Measurements from ENCODE around the gene INTS14.
"Not testable (repeated sequence)": the region's sequence is repeated elsewhere in the genome, so short reads cannot be mapped to it uniquely, and the experiment has no call there.

INTS14 gene

DNA sequence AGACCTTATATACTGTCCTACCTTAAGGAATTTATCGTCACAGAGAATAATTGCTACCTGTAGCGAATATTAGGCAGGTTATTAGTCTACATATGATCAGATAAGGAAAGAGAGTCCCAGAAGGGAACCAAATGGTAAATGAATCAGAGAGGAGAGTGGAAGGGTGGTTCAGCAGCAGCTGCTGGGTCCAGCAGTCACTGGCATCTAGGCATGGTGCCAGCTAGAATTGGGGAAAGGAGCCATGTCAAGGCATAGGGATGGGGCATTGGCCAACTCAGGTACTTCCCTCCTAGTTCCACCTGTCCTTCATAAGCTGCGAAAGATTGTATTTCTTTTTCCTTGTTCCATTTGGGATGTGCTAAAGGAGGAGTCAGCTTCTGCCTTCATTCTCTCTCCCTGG, 57.2 kb downstream of the INTS14 start:
- no peak overlapping the region for H3K9ac ChIP-seq (ENCODE audit: low read length in 2 of 2)
- H3K27ac ChIP-seq (ENCODE audit: low read length), result no peak overlapping the region
- H3K27me3 ChIP-seq (ENCODE audit: control insufficient read depth in 1 of 2, insufficient read depth in 2 of 2, low read length in 2 of 2), result no peaks in the 10 kb centered on the region
- no peaks in the 10 kb centered on the region for H3K4me1 ChIP-seq (ENCODE audit: control insufficient read depth, insufficient read depth, low read length)
- H3K9me3 ChIP-seq (ENCODE audit: control insufficient read depth in 2 of 2, low read length in 2 of 2), result no peaks in the 10 kb centered on the region
- H3K36me3 ChIP-seq (ENCODE audit: control insufficient read depth in 2 of 2, insufficient read depth in 2 of 2, low read length in 2 of 2), result peaks cover 9 to 27% of the 10 kb centered on the region in 2 donors
- no peak overlapping the region for H3K4me3 ChIP-seq (ENCODE audit: low read length in 2 of 2)

DNA sequence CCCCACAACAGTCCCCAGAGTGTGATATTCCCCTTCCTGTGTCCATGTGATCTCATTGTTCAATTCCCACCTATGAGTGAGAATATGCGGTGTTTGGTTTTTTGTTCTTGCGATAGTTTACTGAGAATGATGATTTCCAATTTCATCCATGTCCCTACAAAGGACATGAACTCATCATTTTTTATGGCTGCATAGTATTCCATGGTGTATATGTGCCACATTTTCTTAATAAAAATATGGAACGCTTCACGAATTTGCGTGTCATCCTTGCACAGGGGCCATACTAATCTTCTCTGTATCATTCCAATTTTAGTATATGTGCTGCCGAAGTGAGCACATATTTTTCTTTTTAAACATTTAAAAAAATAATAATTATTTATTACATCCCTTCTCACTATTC, 58.1 kb downstream of the INTS14 start:
- not testable (repeated sequence) for H3K27ac ChIP-seq (ENCODE audit: low read length); H3K4me3 ChIP-seq (ENCODE audit: low read length in 2 of 2); H3K4me1 ChIP-seq (ENCODE audit: control insufficient read depth, insufficient read depth, low read length); H3K9me3 ChIP-seq (ENCODE audit: control insufficient read depth in 2 of 2, low read length in 2 of 2); H3K27me3 ChIP-seq (ENCODE audit: control insufficient read depth in 1 of 2, insufficient read depth in 2 of 2, low read length in 2 of 2); H3K9ac ChIP-seq (ENCODE audit: low read length in 2 of 2)
- peaks cover 8 to 22% of the 10 kb centered on the region in 2 donors for H3K36me3 ChIP-seq (ENCODE audit: control insufficient read depth in 2 of 2, insufficient read depth in 2 of 2, low read length in 2 of 2)

DNA sequence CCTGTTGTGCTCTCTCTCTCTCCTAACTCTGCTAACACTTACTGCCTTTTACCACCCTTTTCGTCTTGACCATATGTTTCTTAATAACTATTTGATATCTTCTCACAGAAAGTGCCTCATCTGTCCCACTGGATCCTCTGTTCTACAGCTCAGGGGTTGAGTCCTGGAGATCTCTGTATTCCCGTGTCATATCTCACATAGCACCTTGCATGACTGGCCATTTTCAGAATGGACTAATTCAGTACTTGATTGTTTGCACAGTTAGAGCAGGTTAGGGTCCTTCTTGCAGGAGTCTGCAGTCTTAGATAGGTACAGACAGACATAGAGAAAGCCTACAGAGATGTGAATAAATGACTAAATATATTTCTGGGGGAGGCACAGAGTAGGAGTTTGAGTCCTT, 59.7 kb downstream of the INTS14 start:
- H3K4me1 ChIP-seq (ENCODE audit: control insufficient read depth, insufficient read depth, low read length), result no peaks in the 10 kb centered on the region
- H3K9ac ChIP-seq (ENCODE audit: low read length in 2 of 2), result no peak overlapping the region
- no peaks in the 10 kb centered on the region for H3K27me3 ChIP-seq (ENCODE audit: control insufficient read depth in 1 of 2, insufficient read depth in 2 of 2, low read length in 2 of 2)
- no peaks in the 10 kb centered on the region for H3K9me3 ChIP-seq (ENCODE audit: control insufficient read depth in 2 of 2, low read length in 2 of 2)
- H3K27ac ChIP-seq (ENCODE audit: low read length), result no peak overlapping the region
- H3K36me3 ChIP-seq (ENCODE audit: control insufficient read depth in 2 of 2, insufficient read depth in 2 of 2, low read length in 2 of 2), result peaks cover 5 to 16% of the 10 kb centered on the region in 2 donors
- no peak overlapping the region for H3K4me3 ChIP-seq (ENCODE audit: low read length in 2 of 2)

DNA sequence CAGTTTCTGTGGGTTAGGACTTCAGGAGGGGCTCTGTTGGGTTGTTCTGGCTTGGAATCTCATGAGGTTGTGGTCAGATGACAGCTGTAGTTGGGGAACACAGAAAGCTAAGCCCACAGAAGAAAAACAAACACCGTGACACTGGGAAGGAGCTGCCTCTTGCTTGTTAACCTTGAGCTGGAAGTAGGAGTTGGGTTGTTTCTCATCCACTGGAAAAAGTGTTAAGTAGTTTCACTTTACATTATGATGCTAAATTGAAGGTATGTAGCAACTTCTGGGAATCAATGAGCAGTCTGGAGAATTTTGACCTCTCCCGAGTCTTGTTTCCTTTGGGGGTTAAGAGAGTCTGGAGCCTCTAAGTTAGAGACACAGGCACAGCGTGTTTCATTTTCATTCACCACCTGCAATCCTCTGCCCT, 60.2 kb downstream of the INTS14 start:
- no peak overlapping the region for H3K4me3 ChIP-seq (ENCODE audit: low read length in 2 of 2)
- H3K27ac ChIP-seq (ENCODE audit: low read length), result no peak overlapping the region
- H3K4me1 ChIP-seq (ENCODE audit: control insufficient read depth, insufficient read depth, low read length), result no peaks in the 10 kb centered on the region
- no peak overlapping the region for H3K9ac ChIP-seq (ENCODE audit: low read length in 2 of 2)
- no peaks in the 10 kb centered on the region for H3K27me3 ChIP-seq (ENCODE audit: control insufficient read depth in 1 of 2, insufficient read depth in 2 of 2, low read length in 2 of 2)
- no peaks in the 10 kb centered on the region for H3K9me3 ChIP-seq (ENCODE audit: control insufficient read depth in 2 of 2, low read length in 2 of 2)
- peaks cover 2 to 13% of the 10 kb centered on the region in 2 donors for H3K36me3 ChIP-seq (ENCODE audit: control insufficient read depth in 2 of 2, insufficient read depth in 2 of 2, low read length in 2 of 2)

DNA sequence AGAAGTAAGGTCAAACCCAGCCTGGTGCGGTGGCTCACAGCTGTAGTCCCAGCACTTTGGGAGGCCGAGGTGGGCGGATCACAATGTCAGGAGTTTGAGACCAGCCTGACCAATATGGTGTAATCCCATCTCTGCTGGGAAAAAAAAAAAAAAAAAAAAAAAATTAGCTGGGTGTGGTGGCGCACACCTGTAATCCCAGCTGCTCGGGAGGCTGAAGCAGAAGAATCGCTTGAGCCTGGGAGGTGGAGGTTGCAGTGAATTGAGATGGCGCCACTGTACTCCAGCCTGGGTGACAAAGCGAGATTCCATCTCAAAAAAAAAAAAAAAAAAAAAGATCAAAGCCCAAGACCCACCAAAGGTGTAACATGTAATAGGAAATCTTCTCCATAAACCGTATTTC, 61.6 kb downstream of the INTS14 start:
- H3K27ac ChIP-seq (ENCODE audit: low read length); H3K4me3 ChIP-seq (ENCODE audit: low read length in 2 of 2); H3K36me3 ChIP-seq (ENCODE audit: control insufficient read depth in 2 of 2, insufficient read depth in 2 of 2, low read length in 2 of 2); H3K27me3 ChIP-seq (ENCODE audit: control insufficient read depth in 1 of 2, insufficient read depth in 2 of 2, low read length in 2 of 2); H3K4me1 ChIP-seq (ENCODE audit: control insufficient read depth, insufficient read depth, low read length); H3K9ac ChIP-seq (ENCODE audit: low read length in 2 of 2); H3K9me3 ChIP-seq (ENCODE audit: control insufficient read depth in 2 of 2, low read length in 2 of 2): not testable (repeated sequence)

DNA sequence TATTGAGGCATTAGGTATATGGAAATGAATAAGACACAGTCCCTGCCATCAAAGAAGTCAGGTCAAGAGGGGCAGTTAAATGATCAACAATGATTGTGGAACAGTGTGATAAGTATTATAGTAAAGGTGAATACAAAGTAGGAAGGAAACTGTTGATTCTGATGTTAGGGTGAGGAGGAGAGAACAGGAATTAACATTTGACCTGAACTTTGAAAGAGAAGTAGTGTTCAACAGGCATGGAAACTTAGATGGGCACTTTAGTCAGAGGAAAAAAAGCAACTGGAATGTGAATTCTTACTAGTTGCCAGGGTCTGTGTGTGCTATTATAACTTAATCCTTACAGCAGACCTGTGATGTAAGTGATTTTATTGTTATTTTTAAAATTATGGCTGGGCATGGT, 63.1 kb downstream of the INTS14 start:
- H3K36me3 ChIP-seq (ENCODE audit: control insufficient read depth in 2 of 2, insufficient read depth in 2 of 2, low read length in 2 of 2), result no peaks in the 10 kb centered on the region
- no peaks in the 10 kb centered on the region for H3K4me1 ChIP-seq (ENCODE audit: control insufficient read depth, insufficient read depth, low read length)
- no peak overlapping the region for H3K27ac ChIP-seq (ENCODE audit: low read length)
- no peak overlapping the region for H3K9ac ChIP-seq (ENCODE audit: low read length in 2 of 2)
- no peak overlapping the region for H3K4me3 ChIP-seq (ENCODE audit: low read length in 2 of 2)
- H3K27me3 ChIP-seq (ENCODE audit: control insufficient read depth in 1 of 2, insufficient read depth in 2 of 2, low read length in 2 of 2), result no peaks in the 10 kb centered on the region
- H3K9me3 ChIP-seq (ENCODE audit: control insufficient read depth in 2 of 2, low read length in 2 of 2), result no peaks in the 10 kb centered on the region

DNA sequence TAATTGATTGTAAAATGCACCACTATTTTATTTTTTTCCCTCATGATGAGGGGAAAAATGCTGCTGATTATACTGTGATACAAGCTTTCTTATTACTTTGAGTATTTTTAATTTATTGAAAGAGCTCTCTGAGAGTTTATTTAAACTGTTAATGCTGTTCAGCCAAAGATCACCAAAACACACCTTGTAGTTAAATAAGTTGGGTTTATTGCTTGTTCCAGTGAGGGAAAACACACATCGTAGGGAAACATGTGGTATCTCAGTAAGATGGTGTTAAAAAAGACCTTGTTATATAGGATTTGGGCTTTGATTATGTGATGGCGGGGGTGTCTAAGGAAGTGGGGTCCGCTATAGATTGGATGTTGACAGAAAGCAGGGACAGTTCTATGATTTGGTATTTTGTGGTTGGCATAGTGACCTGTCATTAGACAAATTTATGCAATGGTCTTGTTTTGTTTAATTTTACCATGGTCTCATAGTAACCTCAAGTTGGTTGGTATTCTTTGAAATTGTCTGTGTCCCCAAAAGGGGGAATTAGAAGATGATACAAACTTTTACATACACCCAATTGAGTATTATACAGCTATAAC, 69.6 kb downstream of the INTS14 start:
- H3K27ac ChIP-seq (ENCODE audit: low read length), result no peak overlapping the region
- no peaks in the 10 kb centered on the region for H3K27me3 ChIP-seq (ENCODE audit: control insufficient read depth in 1 of 2, insufficient read depth in 2 of 2, low read length in 2 of 2)
- peaks cover 2% of the 10 kb centered on the region for H3K4me1 ChIP-seq (ENCODE audit: control insufficient read depth, insufficient read depth, low read length)
- no peaks in the 10 kb centered on the region for H3K36me3 ChIP-seq (ENCODE audit: control insufficient read depth in 2 of 2, insufficient read depth in 2 of 2, low read length in 2 of 2)
- H3K9ac ChIP-seq (ENCODE audit: low read length in 2 of 2), result no peak overlapping the region
- H3K9me3 ChIP-seq (ENCODE audit: control insufficient read depth in 2 of 2, low read length in 2 of 2), result no peaks in the 10 kb centered on the region
- no peak overlapping the region for H3K4me3 ChIP-seq (ENCODE audit: low read length in 2 of 2)

DNA sequence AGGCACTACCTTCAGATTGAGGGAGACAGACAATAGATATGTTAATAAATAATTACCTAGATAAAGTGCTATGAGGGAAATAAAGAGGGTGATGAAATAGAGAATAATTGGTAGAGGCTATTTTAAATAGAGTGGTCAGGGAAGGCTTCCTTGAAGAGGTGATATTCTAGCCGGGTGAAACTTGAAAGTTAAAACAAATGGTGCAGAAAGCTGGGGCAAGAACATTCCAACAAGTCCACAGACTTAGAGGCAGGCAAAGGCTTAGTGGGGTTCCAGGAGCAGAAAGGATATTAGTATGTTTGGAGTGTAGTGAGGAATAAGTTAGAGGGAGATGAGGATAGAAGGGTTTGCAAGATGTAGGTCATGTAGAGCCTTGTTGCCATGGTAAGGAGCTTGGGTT, 70.6 kb downstream of the INTS14 start:
- no peak overlapping the region for H3K4me3 ChIP-seq (ENCODE audit: low read length in 2 of 2)
- H3K27me3 ChIP-seq (ENCODE audit: control insufficient read depth in 1 of 2, insufficient read depth in 2 of 2, low read length in 2 of 2), result no peaks in the 10 kb centered on the region
- peaks cover 2% of the 10 kb centered on the region for H3K4me1 ChIP-seq (ENCODE audit: control insufficient read depth, insufficient read depth, low read length)
- H3K9ac ChIP-seq (ENCODE audit: low read length in 2 of 2), result no peak overlapping the region
- no peaks in the 10 kb centered on the region for H3K9me3 ChIP-seq (ENCODE audit: control insufficient read depth in 2 of 2, low read length in 2 of 2)
- H3K36me3 ChIP-seq (ENCODE audit: control insufficient read depth in 2 of 2, insufficient read depth in 2 of 2, low read length in 2 of 2), result no peaks in the 10 kb centered on the region
- H3K27ac ChIP-seq (ENCODE audit: low read length), result no peak overlapping the region

DNA sequence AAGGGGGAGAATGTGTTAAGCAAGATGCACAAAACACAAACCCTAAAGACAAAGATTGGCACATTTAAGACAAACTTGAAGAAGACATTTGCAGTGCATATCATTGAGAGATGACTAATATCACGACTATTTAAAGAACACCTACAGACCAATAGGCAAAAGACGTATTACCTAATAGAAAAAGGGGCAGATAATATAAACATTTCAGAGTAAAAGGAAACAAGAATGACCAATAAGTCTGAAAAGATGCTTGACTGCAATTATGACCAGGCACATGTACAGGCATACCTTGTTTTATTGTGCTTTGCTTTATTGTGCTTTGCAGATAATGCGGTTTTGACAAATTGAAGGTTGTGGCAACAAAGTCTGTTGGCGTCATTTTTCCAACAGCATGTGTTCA, 75.7 kb downstream of the INTS14 start:
- Histone ChIP-seq H3K4me1 (ENCODE audit: control insufficient read depth, insufficient read depth, low read length) (peaks cover 8% of the 10 kb centered on the region), H3K36me3 (ENCODE audit: control insufficient read depth in 2 of 2, insufficient read depth in 2 of 2, low read length in 2 of 2) (no peaks in the 10 kb centered on the region), H3K9me3 (ENCODE audit: control insufficient read depth in 2 of 2, low read length in 2 of 2) (no peaks in the 10 kb centered on the region), H3K27ac (ENCODE audit: low read length) (no peak overlapping the region), H3K4me3 (ENCODE audit: low read length in 2 of 2) (no peak overlapping the region), H3K9ac (ENCODE audit: low read length in 2 of 2) (no peak overlapping the region), H3K27me3 (ENCODE audit: control insufficient read depth in 1 of 2, insufficient read depth in 2 of 2, low read length in 2 of 2) (no peaks in the 10 kb centered on the region)

DNA sequence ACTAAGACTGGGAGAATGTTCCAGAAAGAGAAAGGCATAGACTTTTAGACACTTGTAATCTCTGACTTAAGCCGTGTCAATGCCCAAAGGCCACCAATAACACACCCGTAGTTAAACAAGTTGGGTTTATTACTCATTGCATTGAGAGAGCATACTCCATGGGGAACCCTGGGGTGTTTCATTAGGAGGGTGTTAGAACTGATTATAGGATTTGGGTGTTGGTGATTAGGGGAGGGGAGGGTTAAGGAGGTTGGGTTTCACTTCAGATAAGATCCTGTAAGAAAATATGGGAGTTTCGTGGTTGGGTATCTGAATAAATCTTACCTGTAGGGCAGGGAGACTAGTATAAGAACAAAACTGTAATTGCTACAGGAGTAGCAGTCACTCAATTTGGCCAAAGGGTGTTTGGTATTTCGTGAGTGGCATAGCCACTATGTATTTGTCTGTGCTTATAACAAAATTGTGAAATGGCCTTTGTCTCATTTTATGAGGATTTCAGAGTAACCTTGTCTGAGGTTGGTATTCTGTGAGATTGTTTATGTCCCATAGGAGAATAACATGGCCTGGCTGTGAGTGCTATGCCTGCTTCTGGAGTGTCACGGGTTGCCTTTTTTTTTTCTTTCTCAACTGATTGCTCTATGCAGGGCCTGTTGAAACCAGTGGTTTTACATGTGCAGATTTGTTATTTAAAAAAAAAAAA, 77.7 kb downstream of the INTS14 start:
- Histone ChIP-seq H3K9ac (ENCODE audit: low read length in 2 of 2) (no peak overlapping the region), H3K36me3 (ENCODE audit: control insufficient read depth in 2 of 2, insufficient read depth in 2 of 2, low read length in 2 of 2) (no peaks in the 10 kb centered on the region), H3K27me3 (ENCODE audit: control insufficient read depth in 1 of 2, insufficient read depth in 2 of 2, low read length in 2 of 2) (no peaks in the 10 kb centered on the region), H3K4me3 (ENCODE audit: low read length in 2 of 2) (no peak overlapping the region), H3K9me3 (ENCODE audit: control insufficient read depth in 2 of 2, low read length in 2 of 2) (no peaks in the 10 kb centered on the region), H3K4me1 (ENCODE audit: control insufficient read depth, insufficient read depth, low read length) (peaks cover 14% of the 10 kb centered on the region), H3K27ac (ENCODE audit: low read length) (no peak overlapping the region)

DNA sequence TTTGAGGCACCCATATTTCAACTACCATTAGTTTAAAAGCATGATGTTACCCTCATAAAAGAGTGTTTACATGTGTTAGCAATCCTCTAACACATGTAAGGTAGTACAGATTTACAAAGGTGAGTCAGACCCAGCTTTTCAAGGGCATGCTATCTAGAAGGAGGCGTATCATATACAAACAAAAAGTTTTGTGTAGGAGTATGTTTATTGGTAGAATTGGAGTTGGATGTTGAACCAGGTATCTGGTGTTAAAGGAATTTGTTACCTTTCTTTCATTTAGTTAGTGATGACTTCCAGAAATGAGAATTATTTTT, 78.2 kb downstream of the INTS14 start:
- H3K9me3 ChIP-seq (ENCODE audit: control insufficient read depth in 2 of 2, low read length in 2 of 2), result no peaks in the 10 kb centered on the region
- H3K27me3 ChIP-seq (ENCODE audit: control insufficient read depth in 1 of 2, insufficient read depth in 2 of 2, low read length in 2 of 2), result no peaks in the 10 kb centered on the region
- H3K36me3 ChIP-seq (ENCODE audit: control insufficient read depth in 2 of 2, insufficient read depth in 2 of 2, low read length in 2 of 2), result no peaks in the 10 kb centered on the region
- no peak overlapping the region for H3K4me3 ChIP-seq (ENCODE audit: low read length in 2 of 2)
- no peak overlapping the region for H3K9ac ChIP-seq (ENCODE audit: low read length in 2 of 2)
- H3K27ac ChIP-seq (ENCODE audit: low read length), result no peak overlapping the region
- peaks cover 14% of the 10 kb centered on the region for H3K4me1 ChIP-seq (ENCODE audit: control insufficient read depth, insufficient read depth, low read length)

Data from stomach smooth muscle (tissue), 2 donors.